ENCODE results near the gene TGDS.

The TGDS gene

DNA sequence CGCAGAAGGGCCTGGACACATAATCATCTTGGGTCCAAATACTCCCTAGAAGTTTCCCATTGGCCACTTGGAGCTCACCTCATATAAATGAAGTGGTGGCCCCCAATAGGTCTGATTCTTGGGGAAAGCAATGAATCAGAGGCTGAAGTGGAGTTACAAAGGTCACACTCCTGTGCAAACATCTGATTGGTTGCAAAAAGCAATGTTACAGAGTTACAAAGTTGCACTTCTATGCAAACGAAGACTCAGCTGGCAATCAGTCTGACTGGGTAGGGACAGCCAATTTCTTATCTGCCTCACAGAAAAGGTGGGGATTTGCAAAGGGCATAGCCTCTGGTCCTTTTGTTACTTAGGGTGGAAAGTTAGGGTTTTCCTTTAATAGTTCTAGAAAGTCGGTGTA lies 3.9 kb upstream of the TGDS start:
- no peak for DNase-seq (ENCODE audit: low spot score)

DNA sequence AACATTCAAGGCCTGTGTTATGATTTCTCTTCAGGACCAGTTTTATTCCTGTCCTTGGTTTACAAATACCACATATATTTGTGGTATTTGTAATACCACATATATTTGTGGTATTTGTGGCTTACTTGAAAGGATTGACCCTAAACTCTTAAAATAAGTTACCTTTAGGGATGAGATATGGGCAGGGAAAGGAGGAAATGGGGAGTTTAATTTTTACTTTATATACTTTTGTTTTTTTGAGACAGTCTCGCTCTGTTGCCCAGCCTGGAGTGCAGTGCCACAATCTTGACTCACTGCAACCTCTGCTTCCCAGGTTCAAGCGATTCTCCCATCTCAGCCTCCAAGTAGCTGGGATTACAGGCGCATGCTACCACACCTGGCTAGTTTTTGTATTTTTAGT lies 2.3 kb upstream of the TGDS start:
- peak; percentile 60 for DNase-seq (ENCODE audit: low spot score)

DNA sequence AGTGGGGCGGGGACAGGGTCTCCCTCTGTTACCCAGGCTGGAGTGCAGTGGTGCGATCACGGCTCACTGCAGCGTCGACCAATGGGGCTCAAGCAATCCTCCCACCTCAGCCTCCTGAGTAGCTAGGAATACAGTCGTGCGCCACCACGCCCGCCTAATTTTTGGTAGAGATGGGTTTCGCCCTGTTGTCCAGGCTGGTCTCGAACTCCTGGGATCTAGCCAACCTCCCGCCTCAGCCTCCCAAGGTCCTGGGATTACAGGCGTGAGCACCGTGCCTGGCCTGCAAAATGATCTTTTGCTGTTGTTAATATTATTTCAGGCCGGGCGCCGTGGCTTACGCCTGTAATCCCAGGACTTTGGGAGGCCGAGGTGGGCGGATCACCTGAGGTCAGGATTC lies 621 bp upstream of the TGDS start:
- DNase-seq (ENCODE audit: low spot score) = no peak

DNA sequence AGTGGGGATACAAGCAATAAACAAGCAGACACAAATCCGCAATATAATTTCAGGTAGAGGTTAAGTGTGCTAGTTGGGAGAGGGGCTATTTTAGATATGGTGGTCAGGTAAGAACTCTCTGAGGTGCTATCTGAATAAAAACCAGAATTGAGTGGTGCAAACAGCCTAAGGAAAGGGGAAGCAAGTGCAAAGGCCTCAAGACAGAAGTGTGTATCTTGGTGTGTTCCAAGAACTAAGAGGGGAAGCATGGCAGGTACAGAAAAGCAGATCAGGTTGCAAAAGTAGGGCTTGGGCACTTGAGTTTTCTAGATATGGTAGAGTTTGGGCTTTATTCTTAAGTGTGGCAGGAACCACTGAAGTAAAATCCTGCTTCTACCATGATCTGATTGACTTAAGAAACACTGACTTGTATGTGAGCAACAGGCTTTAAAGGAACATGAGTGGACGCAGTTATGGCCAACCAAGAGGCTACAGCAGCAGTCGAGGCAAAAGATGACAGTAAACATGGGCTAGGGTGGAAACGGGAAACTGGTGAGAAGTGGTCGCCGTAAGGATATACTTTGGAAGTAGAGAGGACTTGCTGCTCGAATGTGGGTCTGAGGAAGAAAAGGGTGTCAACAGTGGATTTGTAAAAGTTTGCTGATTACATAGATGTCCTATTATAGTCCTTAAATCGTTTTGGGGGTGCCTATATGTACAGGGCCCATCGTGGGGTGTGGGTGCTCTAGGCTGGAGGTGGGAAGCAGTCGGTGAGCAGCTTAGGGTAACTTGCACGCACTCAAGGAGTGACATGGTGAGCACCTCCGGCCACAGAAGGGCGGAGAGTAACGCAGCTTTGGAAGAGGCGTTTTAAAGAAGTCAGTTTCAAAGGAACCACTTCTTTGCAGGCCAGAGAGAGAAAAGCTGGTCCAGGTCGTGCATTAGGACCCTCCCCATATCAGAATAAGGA lies 677 bp downstream of the TGDS start:
- peak; percentile 23 for DNase-seq (ENCODE audit: low spot score)

DNA sequence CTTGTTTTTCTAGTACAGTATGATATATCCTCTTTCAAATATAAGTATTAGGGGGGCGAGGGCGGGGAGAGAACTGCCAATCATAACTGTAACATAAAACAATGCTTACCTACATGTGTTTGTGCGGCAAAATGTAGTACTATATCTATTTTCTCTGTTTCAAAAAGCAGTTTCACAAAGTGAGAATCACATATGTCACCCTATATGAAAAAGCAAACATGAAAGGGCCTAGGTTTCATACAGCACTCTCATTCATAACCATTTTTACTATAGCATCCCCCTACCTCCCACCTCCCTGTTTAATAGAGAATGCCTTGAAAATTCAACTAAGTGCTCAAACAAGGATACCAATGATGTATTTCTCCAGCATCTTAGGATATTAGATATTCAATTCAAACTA lies 5.2 kb downstream of the TGDS start:
- DNase-seq (ENCODE audit: low spot score) = no peak

DNA sequence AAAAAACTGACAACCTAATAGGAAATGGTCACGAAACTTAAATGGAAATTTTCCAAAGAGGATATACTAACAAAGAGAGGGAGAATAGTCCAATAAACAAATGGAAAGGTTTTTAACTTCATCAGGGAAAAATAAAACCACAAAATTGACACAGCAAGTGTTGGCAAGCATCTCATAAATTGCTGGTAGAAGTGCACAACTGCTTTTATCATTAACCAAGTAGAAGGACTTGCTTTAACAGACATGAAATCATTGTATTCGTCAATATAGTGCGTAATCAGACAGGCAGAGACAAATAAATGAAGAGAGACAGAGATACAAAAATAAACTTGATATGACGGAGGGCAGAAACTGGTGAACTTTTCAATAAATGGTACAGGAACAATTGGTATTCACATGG lies 7.4 kb downstream of the TGDS start:
- DNase-seq (ENCODE audit: low spot score) = no peak

DNA sequence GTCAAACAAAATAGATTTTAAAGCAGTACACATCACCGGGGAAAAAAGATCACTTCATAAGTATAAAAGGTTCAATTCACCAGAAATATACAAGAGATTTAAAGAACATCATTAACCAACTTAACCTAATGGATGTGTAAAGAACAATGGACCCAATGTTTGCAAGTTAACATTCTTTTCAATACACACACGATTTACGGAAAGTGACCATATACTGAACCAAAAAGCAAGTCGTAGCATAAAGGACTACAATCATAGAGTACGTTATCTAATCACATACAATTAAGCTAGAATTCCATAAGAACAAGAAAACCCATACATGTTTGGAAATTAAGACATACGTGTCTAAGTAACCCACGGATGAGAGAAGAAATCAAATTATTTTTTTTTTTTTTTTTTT lies 9.6 kb downstream of the TGDS start:
- no peak for DNase-seq (ENCODE audit: low spot score)

DNA sequence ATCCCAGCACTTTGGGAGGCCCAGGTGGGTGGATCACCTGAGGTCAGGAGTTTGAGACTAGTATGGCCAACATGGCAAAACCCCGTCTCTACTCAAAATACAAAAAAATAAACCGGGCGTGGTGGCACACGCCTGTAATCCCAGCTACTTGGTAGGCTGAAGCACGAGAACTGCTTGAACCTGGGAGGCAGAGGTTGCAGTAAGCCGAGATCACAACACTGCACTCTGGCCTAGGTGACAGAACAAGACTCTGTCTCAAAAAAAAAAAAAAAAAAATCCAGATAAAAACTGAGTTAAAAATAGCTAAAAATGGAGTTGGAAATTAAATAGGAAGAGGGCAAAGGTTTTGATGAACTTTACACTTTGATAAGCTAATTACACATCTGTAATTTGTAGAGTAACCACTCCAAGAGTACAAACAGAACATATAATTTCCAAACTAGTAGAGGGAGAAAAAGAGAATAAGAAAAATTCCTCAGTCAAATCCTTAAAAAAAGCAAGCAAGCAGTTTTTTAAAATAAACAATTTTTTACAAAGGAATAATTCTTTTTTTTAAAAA lies 10.3 kb downstream of the TGDS start:
- no peak for DNase-seq (ENCODE audit: low spot score)

DNA sequence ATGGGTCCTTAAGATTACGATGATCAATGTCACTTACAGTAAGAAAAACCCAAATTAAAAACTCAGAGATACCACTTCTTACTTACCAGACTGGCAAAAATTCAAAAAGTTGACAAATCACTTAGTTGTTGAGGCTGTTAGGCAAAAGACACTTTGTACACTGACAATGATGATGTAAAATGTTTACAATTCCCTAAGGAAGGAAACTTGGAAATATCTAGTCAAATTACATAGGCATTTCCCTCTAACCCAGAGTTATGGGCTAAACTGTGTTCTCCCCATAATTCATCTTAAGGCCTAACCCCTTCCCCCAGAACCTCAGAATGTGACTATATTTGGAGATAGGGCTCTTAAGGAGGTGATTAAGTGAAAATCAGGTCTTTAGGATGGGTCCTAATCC lies 12.0 kb downstream of the TGDS start:
- DNase-seq (ENCODE audit: low spot score) = no peak

DNA sequence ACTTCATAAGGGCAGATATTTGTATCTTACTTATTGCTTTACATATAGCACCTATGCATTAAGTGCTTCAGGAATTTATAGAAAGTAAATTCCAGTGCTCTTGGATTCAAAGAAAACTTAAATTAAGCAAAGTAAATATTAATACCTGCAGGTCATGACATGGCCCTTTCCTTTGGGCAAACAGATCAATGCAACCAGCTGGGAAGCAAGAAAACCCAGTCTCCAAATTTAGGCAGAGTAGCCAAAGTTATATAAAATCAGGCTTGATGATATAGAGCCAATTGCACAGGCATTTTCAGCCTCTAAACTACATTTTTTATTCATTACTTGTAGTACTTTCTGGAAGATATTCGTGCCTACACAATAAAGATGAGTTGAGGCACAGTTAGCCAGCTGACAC lies 16.9 kb downstream of the TGDS start:
- no peak for DNase-seq (ENCODE audit: low spot score)

DNA sequence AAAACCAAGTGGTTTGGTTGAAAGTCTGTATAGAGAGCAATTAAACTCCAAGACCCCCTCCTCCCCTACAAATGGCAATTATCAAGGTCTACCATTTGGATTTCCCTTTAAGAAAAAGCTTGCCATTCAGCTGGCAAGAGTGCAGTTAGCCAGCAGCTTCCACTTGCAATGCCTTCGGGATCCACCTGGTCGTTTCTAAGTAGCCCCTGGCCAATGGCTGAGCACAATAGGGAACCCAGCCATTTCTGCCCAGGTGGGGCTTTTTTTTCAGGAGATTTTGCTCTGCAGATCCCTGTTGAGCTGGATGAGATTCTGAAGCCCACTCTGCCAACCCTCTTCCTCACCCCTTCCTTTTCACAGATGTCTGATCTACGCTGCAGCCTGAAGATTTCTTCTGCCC lies 26.3 kb downstream of the TGDS start:
- DNase-seq (ENCODE audit: low spot score) = no peak

DNA sequence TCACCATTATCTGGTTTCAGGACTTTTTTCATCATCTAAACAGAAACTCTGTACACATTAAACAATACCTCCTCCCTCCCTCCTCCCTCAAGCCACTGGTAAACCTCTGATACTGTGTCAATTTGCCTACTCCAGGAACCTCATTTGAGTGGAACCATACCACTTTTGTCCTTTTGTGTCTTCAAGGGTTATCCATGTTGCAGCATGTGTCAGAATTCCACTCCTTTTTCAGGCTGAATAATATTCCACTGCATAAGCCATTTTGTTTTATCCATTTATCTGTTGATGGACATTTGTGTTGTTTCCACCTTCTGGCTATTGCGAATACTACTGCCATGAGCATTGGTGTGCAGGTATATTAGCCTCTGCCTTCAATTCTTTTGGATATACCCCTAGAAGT lies 27.5 kb downstream of the TGDS start:
- DNase-seq (ENCODE audit: low spot score) = no peak

DNA sequence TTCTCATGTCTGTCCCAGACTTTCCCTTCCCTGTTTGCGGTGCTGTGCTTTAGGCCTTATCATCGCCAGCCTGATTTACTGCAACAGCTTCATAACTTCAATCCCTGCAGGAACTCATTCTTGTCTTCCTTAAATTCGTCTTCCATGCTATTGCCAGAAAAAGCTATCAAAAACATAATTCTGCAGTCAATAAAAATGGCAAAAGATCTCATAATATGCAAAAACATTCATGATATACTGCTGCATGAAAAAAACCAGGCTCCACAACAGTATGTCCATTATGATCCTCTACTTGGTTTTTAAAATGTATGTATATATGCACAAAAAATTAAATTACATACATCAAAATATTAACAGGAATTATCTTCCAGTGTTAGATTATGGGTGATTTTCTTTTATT lies 28.4 kb downstream of the TGDS start:
- DNase-seq (ENCODE audit: low spot score) = no peak

DNA sequence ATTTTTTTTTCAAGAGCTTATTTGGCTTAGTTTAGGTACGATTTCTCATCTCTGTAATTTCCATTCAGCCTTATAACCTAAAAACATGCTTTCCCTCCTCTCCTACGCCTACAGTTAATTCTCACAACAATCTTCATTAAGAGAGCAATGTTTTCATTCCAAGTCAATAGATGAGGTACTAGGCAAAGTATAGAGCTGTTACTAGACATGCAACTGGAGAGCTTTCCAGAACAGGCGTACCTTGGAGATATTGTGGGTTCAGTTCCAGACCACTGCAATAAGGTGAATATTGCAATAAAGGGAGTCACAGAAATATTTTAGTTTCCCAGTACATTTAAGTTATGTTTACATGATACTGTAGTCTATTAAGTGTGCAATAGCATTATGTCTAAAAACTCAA lies 34.8 kb downstream of the TGDS start:
- no peak for DNase-seq (ENCODE audit: low spot score)

DNA sequence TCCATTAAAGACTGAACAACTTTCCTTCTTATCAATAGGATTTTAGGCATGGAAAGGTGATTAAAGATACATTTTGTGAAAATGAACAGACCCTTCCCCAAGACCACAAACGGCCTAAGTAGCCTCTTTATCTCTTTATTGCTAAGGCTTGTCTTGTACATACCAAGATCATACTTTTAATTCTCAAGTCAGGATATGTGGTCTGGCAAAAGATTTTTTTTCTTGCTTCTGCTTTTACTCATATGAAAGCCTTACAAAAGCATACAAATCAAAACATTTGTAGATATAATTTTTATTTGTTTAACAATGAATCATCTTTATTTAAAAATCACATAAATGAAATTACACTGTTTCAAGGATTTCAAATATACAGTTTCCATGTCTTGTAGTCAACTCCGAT lies 35.8 kb downstream of the TGDS start:
- DNase-seq (ENCODE audit: low spot score) = no peak

DNA sequence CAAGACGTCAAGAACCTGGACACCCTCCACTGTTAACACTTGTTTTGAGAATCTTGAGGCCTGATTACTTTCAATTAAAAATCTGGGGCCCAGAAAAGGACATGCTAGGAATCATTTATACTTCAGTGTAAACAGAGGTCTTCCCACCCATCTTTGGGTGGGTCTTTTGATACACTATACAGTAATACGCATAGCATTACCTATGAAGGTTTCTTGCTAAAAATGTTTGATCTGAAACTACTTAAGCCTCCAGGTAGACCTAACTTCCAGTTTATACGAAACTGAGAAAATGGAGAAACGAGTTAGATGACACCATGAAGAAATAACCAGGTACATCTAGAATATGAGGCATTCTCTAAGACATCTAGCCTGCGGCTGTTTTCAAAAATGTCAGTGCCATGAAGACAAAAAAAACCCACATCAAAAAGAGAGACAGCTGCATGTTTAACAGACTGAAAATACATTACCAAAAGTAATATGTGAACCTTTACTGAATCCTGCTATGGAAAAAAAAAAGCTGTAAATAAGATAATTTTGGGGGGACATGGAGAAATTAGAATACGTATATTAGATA lies 36.6 kb downstream of the TGDS start:
- no peak for DNase-seq (ENCODE audit: low spot score)

DNA sequence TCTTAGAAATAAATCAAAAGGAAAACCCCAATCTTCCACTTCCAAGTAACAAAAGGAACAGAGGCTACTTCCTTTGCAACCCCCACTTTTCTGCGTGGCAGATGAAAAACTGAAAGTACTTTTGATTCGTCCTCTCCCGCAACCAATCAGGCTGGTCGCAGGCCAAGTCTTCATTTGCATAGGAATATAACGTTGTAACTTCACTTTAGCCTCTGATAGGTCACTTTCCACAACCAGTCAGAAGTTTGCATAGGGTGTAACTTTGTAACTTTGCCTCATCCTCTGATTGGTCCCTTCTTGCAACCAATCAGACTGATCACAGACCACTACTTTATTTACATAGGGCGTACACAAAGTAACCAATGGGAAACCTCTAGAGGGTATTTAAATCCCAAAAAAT lies 37.2 kb downstream of the TGDS start:
- DNase-seq (ENCODE audit: low spot score) = no peak

DNA sequence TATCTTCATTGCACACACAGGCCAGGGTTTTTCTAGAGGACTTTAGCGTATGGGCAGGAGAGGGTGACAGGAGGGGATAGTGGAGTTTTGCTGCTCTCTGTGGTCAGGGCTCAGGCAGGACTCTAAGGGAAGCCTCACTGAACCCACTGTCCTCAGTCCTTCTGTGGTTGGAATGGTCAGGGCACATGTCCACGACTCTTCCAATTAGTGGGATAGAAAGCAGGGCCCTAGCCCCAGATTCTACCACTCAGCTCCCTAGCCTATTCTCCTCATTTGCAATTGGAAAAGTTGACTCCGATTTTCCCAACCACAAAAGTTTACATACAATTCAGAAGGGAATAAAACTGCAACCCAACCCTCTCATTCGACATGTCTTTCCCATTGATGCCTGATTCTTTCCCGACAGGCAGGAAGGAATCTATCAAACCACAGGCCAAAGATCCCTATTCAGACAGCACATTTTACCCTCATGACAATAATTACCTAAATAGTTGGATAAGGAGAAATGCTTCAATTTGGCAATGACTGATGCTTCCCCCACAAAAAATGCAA lies 38.2 kb downstream of the TGDS start:
- no peak for DNase-seq (ENCODE audit: low spot score)

DNA sequence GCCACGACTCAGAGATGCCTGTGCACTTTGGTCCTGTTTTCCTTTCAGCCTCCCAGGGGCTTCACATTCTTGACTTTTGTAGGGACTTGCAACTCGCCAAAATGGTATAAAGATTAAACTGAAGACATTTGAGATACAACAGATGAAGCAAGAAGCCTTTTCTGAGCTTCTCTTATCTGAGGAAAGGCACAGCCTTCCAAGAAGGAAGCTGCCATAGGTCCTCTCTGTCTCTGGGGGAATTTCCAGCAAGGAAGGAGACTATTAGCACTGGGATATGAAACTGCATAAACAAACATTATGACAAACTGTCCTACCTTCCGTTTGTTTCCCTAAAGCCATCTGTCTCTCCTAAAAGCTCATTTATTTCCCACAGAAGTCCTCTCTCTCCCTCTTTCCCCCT lies 39.3 kb downstream of the TGDS start:
- DNase-seq (ENCODE audit: low spot score) = no peak

DNA sequence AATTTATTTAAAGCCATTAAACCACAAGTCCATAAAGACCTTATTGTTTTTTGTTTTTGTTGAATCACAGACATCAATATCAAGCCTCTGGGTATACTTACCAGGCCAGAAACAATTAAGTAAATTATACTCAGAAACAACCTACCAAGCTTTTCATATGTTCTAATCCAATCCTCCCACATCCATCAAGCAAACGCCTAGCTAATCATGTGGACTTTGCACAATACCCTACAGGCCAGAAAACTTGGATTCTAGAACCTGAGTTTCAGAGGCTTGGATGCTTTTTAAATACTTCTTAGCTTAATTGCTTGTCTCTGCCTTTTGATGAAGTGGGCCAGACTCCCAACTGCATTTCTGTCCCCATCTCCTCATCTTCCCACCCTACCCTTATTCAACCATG lies 39.9 kb downstream of the TGDS start:
- no peak for DNase-seq (ENCODE audit: low spot score)

DNA sequence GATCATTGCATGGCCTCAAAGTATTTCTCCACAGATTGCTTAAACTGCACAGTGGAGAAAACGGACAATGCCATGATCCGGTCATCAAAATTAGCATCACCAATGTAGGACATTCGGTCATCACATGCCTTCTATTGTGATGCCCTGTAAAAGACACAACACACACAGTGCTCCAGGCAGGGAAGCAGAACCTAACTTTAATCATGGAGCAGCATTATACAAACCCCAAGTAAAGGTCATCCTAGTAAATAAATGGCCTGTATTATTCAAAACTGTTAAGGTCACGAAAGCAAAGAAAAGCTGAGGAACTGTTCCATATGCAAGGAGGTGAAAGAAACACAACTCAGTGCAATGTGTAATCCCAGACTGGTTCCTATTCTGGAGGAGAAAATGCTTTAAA lies 42.2 kb downstream of the TGDS start:
- DNase-seq (ENCODE audit: low spot score) = no peak

DNA sequence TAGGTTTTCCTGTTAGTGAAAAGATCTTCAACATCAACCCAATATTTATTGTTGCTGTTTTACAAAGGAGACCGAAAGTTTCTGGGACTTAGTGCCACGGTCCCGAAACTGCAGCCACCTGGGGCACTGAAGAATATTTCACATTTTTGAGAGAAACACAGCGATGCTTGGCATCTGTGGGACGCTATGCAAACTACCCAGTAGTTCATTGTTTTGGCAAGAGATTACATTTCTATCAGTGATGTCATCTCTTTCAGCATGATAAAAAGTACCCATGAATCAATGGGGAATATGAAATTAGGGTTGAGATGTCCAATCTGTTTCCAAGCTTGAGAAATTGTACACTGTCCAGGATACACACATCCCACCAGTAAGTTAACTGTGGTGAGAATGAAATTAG lies 43.9 kb downstream of the TGDS start:
- DNase-seq (ENCODE audit: low spot score) = no peak

DNA sequence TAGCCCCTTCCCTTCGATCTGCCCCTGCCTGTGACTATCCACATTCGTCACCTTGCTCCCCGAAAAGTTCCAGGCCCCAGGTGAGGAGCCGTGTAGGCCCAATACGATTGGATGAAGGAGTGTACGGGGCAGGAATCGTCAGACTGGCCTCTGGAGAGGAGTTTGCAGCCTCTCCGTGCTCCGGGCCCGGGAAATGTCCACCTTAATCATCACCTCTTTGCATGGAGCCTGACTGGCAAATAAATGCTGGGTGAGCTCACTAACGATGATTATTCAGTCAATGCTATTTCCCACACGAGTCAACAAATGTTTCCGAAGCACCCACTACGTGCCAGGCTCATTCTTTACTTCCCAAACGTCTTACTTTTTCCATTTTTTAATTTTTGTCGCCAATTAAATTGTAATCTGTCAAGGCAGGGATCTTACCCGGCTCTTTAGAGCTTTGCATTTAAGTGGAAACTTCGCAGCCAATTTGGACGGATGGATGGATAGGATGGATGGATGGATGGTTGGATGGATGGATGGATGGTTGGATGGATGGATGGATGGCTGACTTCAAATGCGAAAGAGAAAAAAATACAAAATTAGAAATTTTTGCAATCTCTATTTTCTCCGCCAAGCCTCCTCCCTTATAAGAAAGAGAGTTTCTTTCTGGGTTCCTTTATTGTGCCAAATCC lies 45.8 kb downstream of the TGDS start:
- peak; percentile 81 for DNase-seq (ENCODE audit: low spot score)
